OCI-LY3 (cell line): ENCODE results near the gene CLK2.

Experiments
- H2AFZ ChIP-seq: fragments of 200-600, 300-600 bp; shearing (Covaris generic); 2 replicates; pipeline ENCODE4 v1.6.0; 2014; ENCODE audit warnings: antibody characterized with exemption, low read depth, low read length
- H3K27ac ChIP-seq: fragments of 200-600, 300-600 bp; sonication (generic); 2 replicates; pipeline ENCODE4 v1.5.1; 2014; ENCODE audit warnings: mild to moderate bottlenecking, low read length, moderate library complexity, mixed read lengths
- H3K27me3 ChIP-seq: fragments of 200-600, 300-600 bp; sonication (generic); 2 replicates; pipeline ENCODE4 v1.6.1; 2014; ENCODE audit warnings: low read depth, low read length, mixed read lengths
- H3K36me3 ChIP-seq: fragments of 200-600, 300-600 bp; sonication (generic); replicated peaks from 2 replicates; pipeline ENCODE3; 2014; ENCODE audit warnings: low read depth, low read length, mixed read lengths
- H3K4me1 ChIP-seq: fragments of 300-600, 200-600 bp; sonication (generic); 2 replicates; pipeline ENCODE4 v1.6.1; 2014; ENCODE audit warnings: low read length, mixed read lengths
- H3K4me2 ChIP-seq: fragments of 200-600, 300-600 bp; sonication (generic); 2 replicates; pipeline ENCODE4 v1.6.1; 2014; ENCODE audit warnings: low read length, mixed read lengths
- H3K4me3 ChIP-seq: fragments of 300-600, 200-600 bp; sonication (generic); 2 replicates; pipeline ENCODE4 v1.5.1; 2014; ENCODE audit warnings: antibody characterized with exemption, mild to moderate bottlenecking, low read length, moderate library complexity
- H3K79me2 ChIP-seq: fragments of 300-600, 200-600 bp; shearing (Covaris generic); 2 replicates; pipeline ENCODE4 v1.6.1; 2014; ENCODE audit warnings: mild to moderate bottlenecking, low read length, mixed read lengths
- H3K9ac ChIP-seq: fragments of 300-600, 200-600 bp; shearing (Covaris generic); 2 replicates; pipeline ENCODE4 v1.6.0; 2014; ENCODE audit warnings: mild to moderate bottlenecking, low read length, moderate library complexity
- H3K9me3 ChIP-seq: fragments of 200-600, 300-600 bp; shearing (Covaris generic); 2 replicates; pipeline ENCODE4 v1.6.1; 2014; ENCODE audit warnings: low read length, mixed read lengths; ENCODE audit not compliant: insufficient read depth
- H4K20me1 ChIP-seq: fragments of 200-600, 300-600 bp; sonication (generic); 2 replicates; pipeline ENCODE4 v1.6.1; 2016; ENCODE audit warnings: low read length, mixed read lengths; ENCODE audit not compliant: insufficient read depth
- CTCF ChIP-seq: fragments of 200-600, 300-600 bp; sonication (generic); IDR thresholded peaks from 2 replicates; pipeline ENCODE4 v1.5.1; 2014; ENCODE audit warnings: antibody characterized with exemption, low read length, low read depth
- EZH2phosphoT487 ChIP-seq: fragments of 200-600 bp; shearing (Covaris generic); IDR thresholded peaks from 2 replicates; pipeline ENCODE4 v1.6.1; 2018; ENCODE audit warnings: antibody characterized with exemption, mixed run types, low read depth

Gene CLK2

GRCh38 chr1:155273343-155274245, at the start of gene CLK2:
Gene CLK2, minus strand, starts transcription at chr1:155273504. Its CDS starts 2,527 bp downstream, at chr1:155270977.
- Histone ChIP-seq H3K36me3 (peaks cover 28% of the 10 kb centered on the region), H3K4me2 (peak within 1 kb of the TSS; percentile 91), H3K79me2 (peaks cover 35% of the 10 kb centered on the region), H3K9ac (peak within 1 kb of the TSS; percentile 92), H4K20me1 (peaks cover 7% of the 10 kb centered on the region; the same call in 1 of the 2 replicates), H2AFZ (peak within 1 kb of the TSS; percentile 55), H3K27ac (peak within 1 kb of the TSS; percentile 71), H3K27me3 (no peaks in the 10 kb centered on the region), H3K9me3 (no peaks in the 10 kb centered on the region), H3K4me3 (peak within 1 kb of the TSS; percentile 92), H3K4me1 (peaks cover 22% of the 10 kb centered on the region)
- TF ChIP-seq EZH2phosphoT487 (no peak), CTCF (no peak)

- Histone ChIP-seq H3K27ac (no peak overlapping the region), H3K79me2 (no peaks in the 10 kb centered on the region), H3K9ac (no peak overlapping the region), H4K20me1 (peaks cover 28% of the 10 kb centered on the region), H3K4me3 (peak overlapping the region; percentile 93), H3K4me1 (peaks cover 6% of the 10 kb centered on the region), H3K27me3 (no peaks in the 10 kb centered on the region), H2AFZ (no peak overlapping the region), H3K36me3 (peaks cover 30% of the 10 kb centered on the region), H3K4me2 (peak overlapping the region; percentile 96), H3K9me3 (no peaks in the 10 kb centered on the region)
- no peak for TF ChIP-seq CTCF
- no peak for TF ChIP-seq EZH2phosphoT487
Observed at GRCh38 chr1:155322571-155322952, 49.3 kb upstream of the CLK2 start.

- no peak for TF ChIP-seq CTCF
- no peak for TF ChIP-seq EZH2phosphoT487
- no peaks in the 10 kb centered on the region for H3K79me2 ChIP-seq
- peak overlapping the region; percentile 96 for H3K4me2 ChIP-seq
- peaks cover 9% of the 10 kb centered on the region for H3K4me1 ChIP-seq
- no peak overlapping the region for H3K27ac ChIP-seq
- H2AFZ ChIP-seq = no peak overlapping the region
- no peaks in the 10 kb centered on the region for H3K27me3 ChIP-seq
- H3K9me3 ChIP-seq = no peaks in the 10 kb centered on the region
- H3K9ac ChIP-seq = no peak overlapping the region
- H3K36me3 ChIP-seq = peaks cover 37% of the 10 kb centered on the region
- H4K20me1 ChIP-seq = peaks cover 33% of the 10 kb centered on the region
- peak overlapping the region; percentile 93; the same call in 1 of the 2 replicates for H3K4me3 ChIP-seq
Observed at GRCh38 chr1:155321639-155322503, 48.6 kb upstream of the CLK2 start.
